ENCODE results near the gene PPAN. TPM values are rescaled to one million over a fixed set of nuclear protein-coding genes. Genes with fewer than 3 reads are reported as not detected.

The PPAN gene
- total RNA-seq, 1 experiment from 2014 or later = 17.8 TPM

DNA sequence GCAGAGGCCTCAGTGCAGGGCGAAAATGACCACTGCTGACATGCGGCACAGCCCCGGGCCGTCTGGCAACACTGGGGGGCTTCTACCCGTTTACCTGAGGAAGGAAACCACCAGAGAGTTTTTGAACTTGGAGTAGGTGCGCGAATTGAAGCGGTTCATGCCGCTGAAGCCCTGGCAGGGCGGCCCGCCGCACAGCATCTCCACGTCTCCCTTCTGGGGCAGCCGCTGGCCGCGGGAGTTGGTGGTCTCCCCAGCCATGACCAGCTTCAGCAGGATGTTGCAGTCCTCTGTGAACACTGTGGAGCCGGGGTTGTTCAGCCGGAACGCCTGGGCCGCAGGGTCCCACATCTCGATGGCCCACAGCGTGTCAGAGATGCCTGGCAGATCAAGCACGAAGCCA is 33.8 kb downstream of the PPAN start:
- no peak for DNase-seq (ENCODE audit: low read depth)

DNA sequence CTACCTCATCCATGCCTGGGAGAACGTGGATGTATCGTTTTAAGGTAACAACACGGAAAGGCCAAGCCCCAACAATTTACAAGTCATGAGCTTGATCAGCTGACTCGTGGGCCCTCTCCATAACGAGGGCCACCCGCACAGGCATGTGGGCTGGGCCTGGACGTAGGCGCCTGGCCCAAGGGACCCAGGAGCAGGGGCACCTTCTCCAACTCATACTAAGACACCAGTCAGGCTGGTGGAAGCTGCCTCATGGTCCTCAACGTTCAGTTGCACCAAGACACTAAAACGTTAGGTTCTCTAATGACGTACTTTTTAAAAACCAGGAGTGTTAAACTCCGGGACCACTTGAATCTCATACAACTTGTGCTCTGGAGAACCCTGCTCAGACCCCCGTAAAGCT is 35.3 kb downstream of the PPAN start:
- no peak for DNase-seq (ENCODE audit: low read depth)

DNA sequence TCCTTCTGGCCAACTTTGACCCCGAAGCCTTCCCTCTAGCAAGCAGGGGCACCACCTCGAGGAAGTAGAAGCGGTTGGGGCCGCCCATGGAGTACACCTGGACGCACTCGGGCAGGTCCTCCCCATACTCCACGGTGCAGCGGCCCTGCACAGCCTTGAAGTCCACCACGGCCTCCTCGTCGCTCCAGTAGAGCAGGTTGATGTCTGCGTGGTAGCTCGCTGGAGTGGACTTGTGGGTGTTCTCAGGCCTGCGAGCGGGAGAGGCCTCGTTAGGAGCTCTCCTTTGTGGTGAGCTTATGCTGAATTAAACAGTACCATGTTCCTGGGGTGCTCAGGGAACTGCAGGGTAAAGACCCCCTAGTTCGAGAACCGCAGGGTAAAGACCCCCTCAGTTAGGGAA is 35.8 kb downstream of the PPAN start:
- no peak for DNase-seq (ENCODE audit: low read depth)

DNA sequence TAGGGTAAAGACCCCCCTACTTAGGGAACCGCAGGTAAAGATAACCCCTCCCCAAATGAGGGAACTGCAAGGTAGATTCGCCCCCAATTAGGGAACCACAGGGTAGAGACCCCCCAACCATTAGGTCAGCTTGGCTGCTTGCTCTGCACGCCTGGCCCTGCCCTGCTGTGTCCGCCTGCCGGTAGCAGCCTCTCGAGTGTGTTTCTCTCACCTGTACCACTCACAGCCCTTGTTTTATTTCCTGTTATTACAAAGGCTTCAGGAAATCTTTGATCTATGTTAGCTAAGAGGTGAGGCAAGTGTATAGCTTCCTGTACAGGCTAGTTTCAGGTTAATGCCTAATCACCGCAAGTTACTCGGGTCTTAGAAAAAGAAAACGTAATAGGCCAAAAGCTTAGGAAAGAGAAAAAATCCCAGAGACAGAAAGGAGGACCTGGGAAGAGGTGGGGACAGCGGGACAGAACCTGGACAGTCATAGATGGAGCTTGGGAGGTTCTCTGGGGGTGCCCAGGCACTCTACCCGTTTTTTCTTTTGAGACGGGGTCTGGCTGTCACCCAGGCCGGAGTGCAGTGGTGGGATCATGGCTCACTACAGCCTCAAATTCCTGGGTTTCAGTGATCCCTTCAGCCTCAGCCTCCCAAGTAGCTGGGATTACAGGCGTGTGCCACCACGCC is 36.7 kb downstream of the PPAN start:
- no peak for DNase-seq (ENCODE audit: low read depth)

DNA sequence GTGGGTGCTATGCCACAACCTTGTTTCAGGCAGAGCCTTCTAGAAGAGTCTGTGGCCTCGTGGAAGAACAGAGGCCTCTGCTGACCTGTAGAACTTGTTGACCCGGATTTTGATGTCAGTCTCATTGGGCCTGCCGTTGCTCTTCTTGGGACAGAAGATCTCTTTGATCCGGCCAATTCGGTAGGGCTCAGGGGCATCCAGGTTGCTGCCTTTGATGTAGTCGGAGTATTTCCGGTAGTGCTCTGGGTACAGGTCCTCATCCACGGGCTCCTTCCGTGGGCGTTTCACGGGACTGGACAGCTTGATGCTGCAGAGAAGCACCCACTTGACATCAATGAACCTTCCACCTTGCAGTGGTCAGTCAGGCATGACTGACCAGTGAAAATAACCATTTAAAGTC is 37.5 kb downstream of the PPAN start:
- no peak for DNase-seq (ENCODE audit: low read depth)

DNA sequence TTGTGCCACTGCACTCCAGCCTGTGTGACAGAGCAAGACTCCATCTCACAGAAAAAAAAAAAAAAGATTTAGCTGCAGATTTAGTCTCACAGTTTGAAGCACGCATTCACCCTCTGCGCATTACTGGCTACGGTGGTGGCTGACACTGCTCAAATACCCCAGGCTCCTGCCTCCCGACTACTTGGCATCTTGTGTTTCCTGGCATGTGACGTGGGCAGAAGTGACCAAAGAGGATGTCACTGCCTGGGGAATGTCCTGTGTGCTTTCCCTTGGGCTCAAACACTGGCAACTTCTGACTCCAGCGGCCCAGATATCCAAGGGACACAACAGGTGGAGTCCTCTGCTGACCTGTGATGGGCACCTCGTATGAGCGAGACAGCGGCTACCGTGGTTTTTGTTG is 38.2 kb downstream of the PPAN start:
- no peak for DNase-seq (ENCODE audit: low read depth)

DNA sequence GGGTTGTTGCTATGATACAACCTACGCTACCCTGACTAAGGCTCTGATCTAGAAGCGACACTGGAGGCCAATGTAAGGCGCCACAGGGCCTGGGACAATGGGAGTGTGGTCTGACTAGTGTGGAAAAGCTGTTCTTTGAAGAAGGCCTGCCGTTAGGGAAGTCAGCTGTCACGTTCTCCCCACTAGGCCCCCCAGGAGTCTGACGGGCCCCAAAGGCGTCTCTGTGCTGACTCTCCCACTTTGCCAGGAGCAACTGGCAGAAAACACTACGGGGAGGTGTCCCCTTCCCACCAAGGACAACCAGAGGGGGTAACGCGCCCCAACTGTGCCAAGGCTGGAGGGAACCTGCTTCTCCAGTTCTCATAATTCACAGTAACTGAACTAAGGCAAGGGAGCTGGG is 38.9 kb downstream of the PPAN start:
- DNase-seq (ENCODE audit: low read depth) = no peak

DNA sequence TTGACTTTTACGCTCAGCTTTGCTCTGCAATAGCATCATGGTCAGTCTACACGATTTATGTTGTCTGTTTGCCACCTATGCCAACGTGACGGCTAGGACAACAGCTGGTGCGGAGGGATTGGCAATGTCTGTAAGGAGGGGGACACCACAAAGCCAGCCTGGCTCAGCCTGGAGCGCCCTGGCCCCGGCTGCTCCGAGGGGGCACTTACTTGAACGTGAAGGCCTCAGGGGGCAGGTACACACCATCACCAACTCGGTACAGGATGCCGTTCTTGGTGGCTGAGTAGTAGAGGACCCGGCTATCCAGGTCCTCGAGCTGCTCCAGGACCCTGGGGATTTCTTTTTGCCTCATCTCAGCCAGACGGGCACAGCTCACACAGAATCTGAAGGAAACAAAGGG is 40.0 kb downstream of the PPAN start:
- DNase-seq (ENCODE audit: low read depth) = no peak

DNA sequence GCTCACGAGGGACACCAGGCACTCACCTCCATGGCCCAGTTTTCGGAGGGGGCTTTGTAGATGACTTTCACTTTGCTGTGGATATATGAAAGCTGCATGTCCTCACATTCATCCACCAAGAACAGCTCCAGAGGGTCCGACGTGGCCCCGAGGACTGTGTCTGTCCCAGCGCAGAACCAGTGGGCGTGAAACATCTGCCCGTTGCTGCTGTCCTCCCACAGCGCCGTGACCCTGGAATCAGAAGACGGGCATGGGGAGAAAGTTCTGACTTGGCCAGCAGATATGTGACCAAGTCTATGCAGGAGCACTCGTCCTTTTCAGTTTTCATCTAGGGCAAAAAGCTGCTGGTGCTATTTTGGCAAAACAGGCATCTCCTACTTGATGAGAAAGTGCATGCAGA is 43.3 kb downstream of the PPAN start:
- no peak for DNase-seq (ENCODE audit: low read depth)

DNA sequence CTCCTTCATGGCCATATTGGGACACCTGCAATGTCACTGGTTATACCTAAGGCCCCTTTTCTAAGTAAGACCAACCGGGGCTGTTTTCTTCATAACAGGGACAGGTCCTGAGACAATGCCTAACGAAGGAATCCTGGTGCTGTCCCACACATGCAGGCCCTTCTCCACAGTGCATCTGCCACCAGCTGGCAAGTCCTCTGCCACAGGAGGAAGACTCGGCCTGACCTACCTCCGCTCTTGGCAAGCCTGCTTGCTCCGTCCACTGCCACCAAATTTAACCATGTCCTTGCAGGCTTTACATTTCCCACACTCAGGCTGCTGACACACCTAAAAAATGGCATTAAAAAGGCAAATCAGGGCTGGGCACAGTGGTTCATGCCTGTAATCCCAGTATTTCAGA is 45.4 kb downstream of the PPAN start:
- DNase-seq (ENCODE audit: low read depth) = no peak

DNA sequence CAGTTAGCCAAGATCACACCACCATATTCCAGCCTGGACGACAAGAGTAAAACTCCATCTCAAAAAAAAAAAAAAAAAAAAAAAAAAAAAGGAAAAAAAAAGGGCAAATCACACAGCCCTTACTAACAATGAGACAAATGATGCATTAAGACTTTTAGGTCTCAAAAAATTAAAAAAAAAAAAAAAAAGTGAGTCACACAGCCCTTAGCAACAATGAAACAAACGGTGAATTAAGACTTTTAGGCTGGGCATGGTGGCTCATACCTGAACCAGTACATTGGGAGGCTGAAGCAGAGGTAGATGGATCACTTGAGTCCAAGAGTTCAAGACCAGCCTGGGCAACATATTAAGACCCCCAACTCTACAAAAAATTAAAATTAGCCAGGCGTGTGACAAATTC is 45.9 kb downstream of the PPAN start:
- DNase-seq (ENCODE audit: low read depth) = no peak

DNA sequence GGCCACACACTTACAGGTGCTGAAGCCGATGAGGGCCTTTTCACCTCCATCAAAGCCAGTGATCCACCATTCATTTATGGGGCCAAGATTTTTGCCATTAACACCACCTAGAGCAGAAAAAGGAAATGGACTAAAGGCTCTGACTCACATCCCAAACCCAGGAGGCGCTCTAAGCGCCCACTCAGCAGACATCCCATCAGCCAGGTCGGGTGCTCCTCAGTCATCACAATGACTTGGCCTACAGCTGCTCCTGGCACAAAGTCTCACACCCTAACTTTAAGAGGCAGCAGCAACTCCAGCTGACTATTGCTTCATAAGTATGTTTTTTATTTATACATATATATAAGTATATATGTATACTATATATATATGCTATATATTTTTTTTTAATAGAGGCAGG is 49.7 kb downstream of the PPAN start:
- DNase-seq (ENCODE audit: low read depth) = no peak

DNA sequence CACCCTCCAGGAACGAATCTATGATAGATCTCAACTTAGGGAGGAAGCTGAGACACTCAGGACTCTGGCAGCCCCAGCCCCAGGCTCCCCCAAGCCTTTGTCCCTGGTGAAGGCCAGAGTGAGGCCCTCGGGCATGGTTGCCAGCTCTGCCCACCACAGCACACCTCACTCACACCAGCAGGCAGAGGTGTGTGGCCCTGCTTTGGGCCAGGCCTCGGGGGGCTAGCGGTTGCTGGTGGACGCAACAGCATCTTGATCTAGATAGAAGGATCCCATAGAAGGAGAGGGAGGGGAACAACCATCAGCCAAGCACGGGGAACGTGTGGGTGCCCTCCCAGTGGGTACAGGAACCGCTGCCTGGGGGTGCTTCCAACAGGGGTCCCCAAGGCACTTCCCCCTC is 51.9 kb downstream of the PPAN start:
- DNase-seq (ENCODE audit: low read depth) = no peak

DNA sequence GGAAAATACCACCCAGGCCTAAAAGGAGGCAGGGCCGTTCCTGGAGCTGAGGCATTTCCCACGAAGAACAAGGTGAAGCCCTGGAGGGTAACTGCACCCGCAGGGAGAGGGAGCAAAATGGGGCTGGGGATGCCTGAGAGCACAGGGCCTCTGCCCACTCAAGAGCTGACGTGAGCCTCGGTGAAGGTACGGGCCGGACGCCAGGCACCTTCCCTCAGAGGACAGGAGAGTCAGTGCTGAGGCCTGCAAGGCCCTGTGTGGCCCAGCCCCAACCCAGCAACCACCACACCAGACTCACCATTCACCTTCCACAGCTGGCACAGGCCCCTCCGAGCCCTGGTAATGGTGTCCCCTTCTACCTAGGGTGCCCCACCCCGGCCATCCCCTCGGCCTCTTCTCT is 52.3 kb downstream of the PPAN start:
- DNase-seq (ENCODE audit: low read depth) = no peak

DNA sequence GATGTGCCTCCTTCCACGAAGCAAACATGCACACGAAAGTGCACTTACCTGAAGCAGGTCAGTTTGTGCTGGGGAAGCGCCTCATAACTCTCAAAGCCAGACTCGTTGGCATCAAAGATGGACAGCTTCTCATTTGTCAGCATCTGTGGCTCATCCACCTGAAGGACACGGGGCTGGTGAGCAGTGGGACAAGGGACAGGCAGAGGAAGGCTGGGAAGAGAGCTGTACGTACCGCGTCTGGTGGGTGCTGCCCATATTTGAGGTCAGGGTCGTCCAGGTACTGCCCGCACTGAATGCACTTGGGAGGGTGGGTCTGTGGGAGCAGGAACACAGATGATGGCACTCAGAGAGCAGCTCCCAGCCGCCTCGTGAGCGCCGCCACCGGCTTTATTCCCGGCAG is 53.4 kb downstream of the PPAN start:
- DNase-seq (ENCODE audit: low read depth) = no peak

Other genes with a start within 250 kb of the PPAN start
- gene OLFM2, start 169.8 kb upstream of the PPAN start, total RNA-seq (2014; rRNA removed; shearing (Covaris generic)) = 0.49 and 1.4 TPM in 2 replicates
- 3.0 and 4.8 TPM in 2 replicates for gene COL5A3, start 95.9 kb upstream of the PPAN start, total RNA-seq (2014; rRNA removed; shearing (Covaris generic))
- 0.12 TPM in 1 of 2 replicates, not detected in the other for gene RDH8, start 92.9 kb upstream of the PPAN start, total RNA-seq (2014; rRNA removed; shearing (Covaris generic))
- gene SHFL, start 20.0 kb upstream of the PPAN start, total RNA-seq (2014; rRNA removed; shearing (Covaris generic)) = 15.6 and 21.9 TPM in 2 replicates
- 0.98 TPM in 1 of 2 replicates, not detected in the other for gene ANGPTL6, start 3.7 kb upstream of the PPAN start, total RNA-seq (2014; rRNA removed; shearing (Covaris generic))
- 1.1 and 1.2 TPM in 2 replicates for gene P2RY11, start 5.3 kb downstream of the PPAN start, total RNA-seq (2014; rRNA removed; shearing (Covaris generic))
- gene EIF3G, start 13.5 kb downstream of the PPAN start, total RNA-seq (2014; rRNA removed; shearing (Covaris generic)) = 264 and 284 TPM in 2 replicates
- gene DNMT1, start 88.6 kb downstream of the PPAN start, total RNA-seq (2014; rRNA removed; shearing (Covaris generic)) = 100 and 108 TPM in 2 replicates
- 4.7 and 4.9 TPM in 2 replicates for gene S1PR2, start 125.0 kb downstream of the PPAN start, total RNA-seq (2014; rRNA removed; shearing (Covaris generic))
- gene MRPL4, start 145.9 kb downstream of the PPAN start, total RNA-seq (2014; rRNA removed; shearing (Covaris generic)) = 57.6 and 71.7 TPM in 2 replicates
- 75.1 and 81.1 TPM in 2 replicates for gene ICAM1, start 164.8 kb downstream of the PPAN start, total RNA-seq (2014; rRNA removed; shearing (Covaris generic))
- gene ICAM4, start 180.6 kb downstream of the PPAN start, total RNA-seq (2014; rRNA removed; shearing (Covaris generic)) = 0.24 and 0.39 TPM in 2 replicates
- gene ICAM5, start 183.6 kb downstream of the PPAN start, total RNA-seq (2014; rRNA removed; shearing (Covaris generic)) = 12.0 and 15.8 TPM in 2 replicates
- 0.88 and 1.2 TPM in 2 replicates for gene ZGLP1, start 203.5 kb downstream of the PPAN start, total RNA-seq (2014; rRNA removed; shearing (Covaris generic))
- 33.0 and 50.1 TPM in 2 replicates for gene FDX2, start 209.7 kb downstream of the PPAN start, total RNA-seq (2014; rRNA removed; shearing (Covaris generic))
- gene RAVER1, start 227.2 kb downstream of the PPAN start, total RNA-seq (2014; rRNA removed; shearing (Covaris generic)) = 9.0 and 11.8 TPM in 2 replicates
- 16.8 and 21.5 TPM in 2 replicates for gene ICAM3, start 233.3 kb downstream of the PPAN start, total RNA-seq (2014; rRNA removed; shearing (Covaris generic))